Ovary (tissue), 9 donors: Measurements from ENCODE around the gene TEX54. TPM values are rescaled to one million over a fixed set of nuclear protein-coding genes. Genes with fewer than 3 reads are reported as not detected.

Source experiments
- DNase-seq, 5 donors: peaks; one replicate each; pipeline ENCODE4 v3.0.0-alpha.2; 2019 to 2020
- H3K27ac ChIP-seq, 2 donors: fragments of 200-600 bp; one replicate each; pipeline versions ENCODE4 v1.5.1 to v1.8.0; 2019 to 2022
- H3K27me3 ChIP-seq: fragments of 200-600 bp; one replicate; pipeline ENCODE4 v1.8.0; 2022
- H3K36me3 ChIP-seq: fragments of 200-600 bp; sonication (generic); one replicate; pipeline ENCODE4 v1.5.1; 2019
- H3K4me1 ChIP-seq: one replicate; pipeline ENCODE4 v1.8.1; 2013; ENCODE audit warnings: mild to moderate bottlenecking, moderate library complexity; ENCODE audit not compliant: insufficient read depth
- H3K4me3 ChIP-seq: fragments of 200-600 bp; sonication (generic); one replicate; pipeline ENCODE4 v1.5.1; 2017
- H3K9me3 ChIP-seq, 2 donors: fragments of 200-600 bp in 1 of 2; sonication (generic) in 1 of 2; one replicate each; pipeline versions ENCODE4 v1.5.1 to v1.8.1; 2013 to 2019; ENCODE audit warnings: mild to moderate bottlenecking in 1 of 2, moderate library complexity in 1 of 2
- CTCF ChIP-seq, 3 donors: fragments of 450-650 bp in 2 of 3; fragments of 200-600 bp in 1 of 3; IDR thresholded peaks; one replicate each; pipeline versions ENCODE4 v1.5.1 to v1.8.0; 2016 to 2022; ENCODE audit warnings: antibody characterized with exemption in 3 of 3, mild to moderate bottlenecking in 1 of 3
- EP300 ChIP-seq: sonication (generic); formaldehyde crosslinking; IDR thresholded peaks from one replicate; pipeline ENCODE4 v1.6.1; 2017; ENCODE audit warnings: antibody characterized with exemption
- POLR2A ChIP-seq: fragments of 450-650 bp; IDR thresholded peaks from one replicate; pipeline ENCODE4 v1.6.1; 2017; ENCODE audit warnings: antibody characterized with exemption, mild to moderate bottlenecking, moderate library complexity
- WGBS, 3 donors: extraction: QIAGEN DNeasy Blood & Tissue Kit in 1 of 3; methylation state at CpG; one replicate each; pipeline versions ENCODE4 v1.1.5 to v1.1.7; 2013 to 2017; 5-methylcytosine and 5-hydroxymethylcytosine counted together
- intact Hi-C, 4 donors: fragments of 100-400 bp; cut with DNase I; formaldehyde crosslinking; loops; one replicate each; pipeline versions ENCODE4 v1.11.0 to v1.15.1; 2022 to 2023
- polyA plus RNA-seq, 2 donors: library from polyadenylated mRNA; stranded (reverse); fragments of 200-250 nt in 1 of 2; fragments of 350-450 nt in 1 of 2; fragmentation: Illumina TruSeq in 1 of 2; extraction: RNeasy Lipid Tissue Mini Kit (QIAGEN cat#74804) in 1 of 2; gene quantifications; one replicate each; pipeline ENCODE4 v1.2.3, GENCODE V29; 2013 to 2014
- total RNA-seq, 7 donors: library from RNA; depleted of rRNA in 2 of 7; stranded (reverse); fragments of >200 nt in 2 of 7; fragmentation: NEBNext Ultra II Directional in 3 of 7; extraction: Animal tissue kit (Norgen Biotek cat#: 25700) in 3 of 7; gene quantifications; one replicate each; pipeline versions ENCODE4 v1.1.0 to v1.2.4, GENCODE V29; 2016 to 2023
- donor health status: DM: no; HTN: no; CAD: no; lungs with moderate emphysema.
- donor health status: DM: no; HTN: no; CAD: no.
- donor health status: Bipolar disorder and iron deficiency.
- donor health status: DM: yes; HTN: yes; CAD: no.
- donor health status: DM: no; HTN: no; CAD: no.
- donor health status: DM: yes; HTN: yes; CAD: no.

TEX54 gene
- total and polyA plus RNA-seq, 9 donors: not detected

GRCh38 chr11:62856333-62856895 lies 23.8 kb upstream of the TEX54 start:
- 3 to 7% (median 5%) methylated on average over 20 of the region's 20 CpGs for WGBS, 3 donors

GRCh38 chr11:62855571-62856332 lies 23.1 kb upstream of the TEX54 start:
- Histone ChIP-seq H3K4me3 (peak overlapping the region; percentile 94), H3K27ac (peak overlapping the region in 1 of 2 donors; percentile 46), H3K9me3 (no peaks in the 10 kb centered on the region), H3K36me3 (no peaks in the 10 kb centered on the region), H3K27me3 (no peaks in the 10 kb centered on the region), H3K4me1 (peaks cover 6% of the 10 kb centered on the region)
- TF ChIP-seq POLR2A: peak; percentile 96
- no peak for TF ChIP-seq CTCF (IDR thresholded peaks at IDR 0.05)
- DNase-seq: peak; percentile 96 to 99 (median 97)
- 0 to 1% (median 0%) methylated on average over 54 of the region's 54 CpGs for WGBS, 3 donors
- intact Hi-C loops: loop anchor here in 1 of 4 donors (10.0 kb wide), 1 partner anchor 461 kb away; no protein-coding TSS in a partner anchor

More at GRCh38 chr11:62856333-62856895, 23.8 kb upstream of the TEX54 start:
- Histone ChIP-seq H3K4me3 (peak overlapping the region; percentile 94), H3K9me3 (no peaks in the 10 kb centered on the region), H3K27me3 (no peaks in the 10 kb centered on the region), H3K4me1 (peaks cover 6% of the 10 kb centered on the region), H3K36me3 (no peaks in the 10 kb centered on the region), H3K27ac (peak overlapping the region in 1 of 2 donors; percentile 46)
- TF ChIP-seq CTCF (IDR thresholded peaks at IDR 0.05) (no peak), POLR2A (no peak), EP300 (no peak)
- no peak for DNase-seq
- intact Hi-C loops: loop anchor here in 1 of 4 donors (10.0 kb wide), 1 partner anchor 462 kb away; no protein-coding TSS in a partner anchor

- no peak for TF ChIP-seq EP300
- no peak for TF ChIP-seq POLR2A
- no peak for TF ChIP-seq CTCF (IDR thresholded peaks at IDR 0.05)
- no peaks in the 10 kb centered on the region for H3K27me3 ChIP-seq
- DNase-seq: no peak
- H3K4me3 ChIP-seq: peak overlapping the region; percentile 94
- intact Hi-C loops: loop anchor here in 1 of 4 donors (10.0 kb wide), 1 partner anchor 460 kb away; no protein-coding TSS in a partner anchor
- 2 to 3% (median 2%) methylated on average over 15 of the region's 15 CpGs for WGBS, 3 donors
- H3K36me3 ChIP-seq: no peaks in the 10 kb centered on the region
- peak overlapping the region in 1 of 2 donors; percentile 37 for H3K27ac ChIP-seq
- no peaks in the 10 kb centered on the region for H3K9me3 ChIP-seq
- H3K4me1 ChIP-seq: peaks cover 6% of the 10 kb centered on the region
Observed at GRCh38 chr11:62854825-62855570, 22.4 kb upstream of the TEX54 start.

GRCh38 chr11:62854013-62854824 lies 21.6 kb upstream of the TEX54 start:
- TF ChIP-seq EP300 (no peak), CTCF (IDR thresholded peaks at IDR 0.05) (no peak), POLR2A (no peak)
- 8 to 10% (median 8%) methylated on average over 8 of the region's 8 CpGs for WGBS, 3 donors
- Histone ChIP-seq H3K27ac (no peak overlapping the region), H3K4me1 (peaks cover 6% of the 10 kb centered on the region), H3K36me3 (no peaks in the 10 kb centered on the region), H3K27me3 (no peaks in the 10 kb centered on the region), H3K4me3 (peak overlapping the region; percentile 94), H3K9me3 (no peaks in the 10 kb centered on the region)
- DNase-seq: no peak
- intact Hi-C loops: loop anchor here in 1 of 4 donors (10.0 kb wide), 1 partner anchor 459 kb away; no protein-coding TSS in a partner anchor
